Uterus (tissue), 4 donors: ENCODE results near the gene PCID2. TPM values are rescaled to one million over a fixed set of nuclear protein-coding genes. Genes with fewer than 3 reads are reported as not detected.

Experiments used
- DNase-seq, 2 donors: peaks; one replicate each; pipeline ENCODE4 v3.0.0-alpha.2; 2019 to 2020
- H3K27ac ChIP-seq, 2 donors: fragments of 200-600 bp; sonication (generic); 1 replicate in 1 of 2; 2 replicates in 1 of 2; pipeline ENCODE4 v1.5.1; 2016 to 2018
- H3K27me3 ChIP-seq, 2 donors: fragments of 200-600 bp; sonication (generic); one replicate each; pipeline ENCODE4 v1.5.1; 2018 to 2019; ENCODE audit warnings: control low read depth in 1 of 2
- H3K36me3 ChIP-seq, 2 donors: fragments of 200-600 bp; sonication (generic); one replicate each; pipeline ENCODE4 v1.5.1; 2019; ENCODE audit warnings: control low read depth in 1 of 2
- H3K4me1 ChIP-seq, 2 donors: fragments of 200-600 bp; sonication (generic); one replicate each; pipeline ENCODE4 v1.5.1; 2018 to 2019; ENCODE audit warnings: control low read depth in 1 of 2
- H3K4me3 ChIP-seq, 2 donors: fragments of 200-600 bp; sonication (generic); 1 replicate in 1 of 2; 2 replicates in 1 of 2; pipeline ENCODE4 v1.5.1; 2018 to 2019; ENCODE audit warnings: mild to moderate bottlenecking in 1 of 2
- H3K9me3 ChIP-seq, 2 donors: fragments of 200-600 bp; sonication (generic); one replicate each; pipeline ENCODE4 v1.5.1; 2019; ENCODE audit warnings: control low read depth in 1 of 2
- CTCF ChIP-seq, 4 experiments: fragments of 200-600 bp in 2 of 4; fragments of 450-650 bp in 2 of 4; sonication (generic) in 2 of 4; IDR thresholded peaks; one replicate each; pipeline ENCODE4 v1.5.1; 2016 to 2019; ENCODE audit warnings: antibody characterized with exemption in 4 of 4, mild to moderate bottlenecking in 2 of 4, moderate library complexity in 1 of 4
- POLR2A ChIP-seq, 2 donors: fragments of 450-650 bp; IDR thresholded peaks; one replicate each; pipeline ENCODE4 v1.6.1; 2016; ENCODE audit warnings: antibody characterized with exemption in 2 of 2, mild to moderate bottlenecking in 1 of 2, moderate library complexity in 1 of 2
- intact Hi-C: fragments of 100-400 bp; cut with DNase I; formaldehyde crosslinking; loops from one replicate; pipeline ENCODE4 v1.15.1; 2023; ENCODE audit warnings: low total_unique reads
- total RNA-seq, 4 donors: library from RNA; depleted of rRNA in 3 of 4; stranded (reverse); fragments of >200 nt in 3 of 4; gene quantifications; one replicate each; pipeline versions ENCODE4 v1.1.0 to v1.2.4, GENCODE V29; 2014 to 2023
- donor health status: DM: yes; HTN: yes; CAD: no.

PCID2 gene
- total RNA-seq, 4 donors from 2014 or later = 35.9 to 75.6 (median 70.7) TPM

GRCh38 chr13:113186061-113186900 is 22.2 kb downstream of the PCID2 start:
- no peaks in the 10 kb centered on the region for H3K9me3 ChIP-seq
- intact Hi-C loops = no loop called here
- no peaks in the 10 kb centered on the region for H3K36me3 ChIP-seq
- TF ChIP-seq CTCF (IDR thresholded peaks at IDR 0.05) = no peak
- no peak for TF ChIP-seq POLR2A (IDR thresholded peaks at IDR 0.05)
- H3K4me1 ChIP-seq = no peaks in the 10 kb centered on the region
- no peaks in the 10 kb centered on the region for H3K27me3 ChIP-seq
- H3K4me3 ChIP-seq = no peak overlapping the region
- peak overlapping the region in 1 of 2 donors; percentile 19 for H3K27ac ChIP-seq
- DNase-seq = no peak

GRCh38 chr13:113184568-113185440 is 23.7 kb downstream of the PCID2 start:
- H3K36me3 ChIP-seq = no peaks in the 10 kb centered on the region
- H3K4me3 ChIP-seq = no peak overlapping the region
- no peaks in the 10 kb centered on the region for H3K27me3 ChIP-seq
- H3K4me1 ChIP-seq = no peaks in the 10 kb centered on the region
- TF ChIP-seq POLR2A (IDR thresholded peaks at IDR 0.05) = no peak
- TF ChIP-seq CTCF (IDR thresholded peaks at IDR 0.05) = no peak
- no peak overlapping the region for H3K27ac ChIP-seq
- intact Hi-C loops = no loop called here
- H3K9me3 ChIP-seq = no peaks in the 10 kb centered on the region
- no peak for DNase-seq

GRCh38 chr13:113183450-113184129 is 24.9 kb downstream of the PCID2 start:
- no peak for TF ChIP-seq CTCF (IDR thresholded peaks at IDR 0.05)
- no peak for TF ChIP-seq POLR2A (IDR thresholded peaks at IDR 0.05)
- intact Hi-C loops = no loop called here
- no peaks in the 10 kb centered on the region for H3K36me3 ChIP-seq

GRCh38 chr13:113182046-113182445 is 26.4 kb downstream of the PCID2 start:
- DNase-seq = no peak
- no peak overlapping the region for H3K27ac ChIP-seq
- no peak overlapping the region for H3K4me3 ChIP-seq
- intact Hi-C loops = no loop called here
- no peaks in the 10 kb centered on the region for H3K36me3 ChIP-seq
- H3K9me3 ChIP-seq = no peaks in the 10 kb centered on the region
- no peaks in the 10 kb centered on the region for H3K27me3 ChIP-seq
- no peak for TF ChIP-seq CTCF (IDR thresholded peaks at IDR 0.05)
- no peak for TF ChIP-seq POLR2A (IDR thresholded peaks at IDR 0.05)
- H3K4me1 ChIP-seq = no peaks in the 10 kb centered on the region

More at GRCh38 chr13:113183450-113184129, 24.9 kb downstream of the PCID2 start:
- no peaks in the 10 kb centered on the region for H3K27me3 ChIP-seq
- no peak overlapping the region for H3K27ac ChIP-seq
- no peak overlapping the region for H3K4me3 ChIP-seq
- no peaks in the 10 kb centered on the region for H3K4me1 ChIP-seq
- no peaks in the 10 kb centered on the region for H3K9me3 ChIP-seq
- DNase-seq = no peak
